Ishikawa (cell line): Measurements from ENCODE around the gene TMEM72.

Experiments
- CEBPB ChIP-seq: IDR thresholded peaks from 2 replicates; pipeline ENCODE4 v1.6.1; 2012
- CREB1 ChIP-seq: IDR thresholded peaks from 2 replicates; pipeline ENCODE4 v1.6.1; 2012; ENCODE audit warnings: low read depth
- EGR1 ChIP-seq: IDR thresholded peaks from 2 replicates; pipeline ENCODE4 v1.6.1; 2012
- EP300 ChIP-seq: IDR thresholded peaks from 2 replicates; pipeline ENCODE4 v1.6.1; 2012; ENCODE audit warnings: borderline replicate concordance
- NFIC ChIP-seq: IDR thresholded peaks from 2 replicates; pipeline ENCODE4 v1.6.1; 2012
- RAD21 ChIP-seq: IDR thresholded peaks from 2 replicates; pipeline ENCODE4 v1.6.1; 2012; ENCODE audit warnings: low read depth
- TAF1 ChIP-seq: IDR thresholded peaks from 2 replicates; pipeline ENCODE4 v1.6.1; 2012; ENCODE audit warnings: low read depth, mild to moderate bottlenecking
- TCF12 ChIP-seq: IDR thresholded peaks from 2 replicates; pipeline ENCODE4 v1.6.1; 2012; ENCODE audit warnings: low read depth
- TEAD4 ChIP-seq: IDR thresholded peaks from 2 replicates; pipeline ENCODE4 v1.6.1; 2012
- YY1 ChIP-seq: IDR thresholded peaks from 2 replicates; pipeline ENCODE4 v1.6.1; 2012; ENCODE audit warnings: low read depth
- ZBTB7A ChIP-seq: IDR thresholded peaks from 2 replicates; pipeline ENCODE4 v1.6.1; 2012; ENCODE audit warnings: low read depth
- TF ChIP-seq, protein P1 (sequence below): IDR thresholded peaks from 2 replicates; pipeline ENCODE4 v1.6.1; 2012; ENCODE audit warnings: low read depth, mild to moderate bottlenecking
- TF ChIP-seq, protein P2 (sequence below): IDR thresholded peaks from 2 replicates; pipeline ENCODE4 v1.6.1; 2012
- TF ChIP-seq, protein P3 (sequence below): IDR thresholded peaks from 2 replicates; pipeline ENCODE4 v1.6.1; 2012

DNA sequence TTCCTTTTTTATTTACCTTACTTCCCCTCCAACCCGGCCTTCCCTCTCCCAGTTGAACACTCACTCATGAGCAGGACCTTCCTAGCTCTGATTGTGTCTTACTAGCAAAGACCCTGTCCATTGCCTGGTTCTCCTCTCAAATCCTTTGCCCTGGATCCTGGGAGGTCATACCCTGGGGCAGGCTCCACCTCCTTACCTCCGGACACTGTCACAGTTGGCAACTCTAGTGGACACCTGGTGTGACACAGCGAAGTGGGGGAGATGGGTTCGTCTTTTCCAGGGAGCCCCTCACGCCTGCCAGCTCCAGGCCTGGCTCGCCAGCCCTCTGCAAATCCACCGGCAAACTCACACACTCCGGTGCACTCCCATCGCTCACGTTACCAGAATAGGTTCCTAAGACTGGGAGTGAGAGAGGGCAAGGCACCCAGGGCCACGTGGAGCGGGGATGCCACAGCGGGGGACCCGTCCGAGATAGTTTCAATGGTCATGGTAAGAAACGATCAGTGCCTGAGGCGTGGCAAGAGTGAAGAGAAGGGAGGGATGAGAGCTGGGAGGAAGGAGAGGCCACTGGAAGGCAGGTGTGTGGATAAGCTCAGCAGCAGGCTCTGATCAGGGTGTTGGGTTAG is 30.9 kb upstream of the TMEM72 start:
- TF ChIP-seq CEBPB = no peak
- TF ChIP-seq EP300 = no peak
- no peak for TF ChIP-seq YY1
- TF ChIP-seq RAD21 = no peak
- TF ChIP-seq, protein P1, sequence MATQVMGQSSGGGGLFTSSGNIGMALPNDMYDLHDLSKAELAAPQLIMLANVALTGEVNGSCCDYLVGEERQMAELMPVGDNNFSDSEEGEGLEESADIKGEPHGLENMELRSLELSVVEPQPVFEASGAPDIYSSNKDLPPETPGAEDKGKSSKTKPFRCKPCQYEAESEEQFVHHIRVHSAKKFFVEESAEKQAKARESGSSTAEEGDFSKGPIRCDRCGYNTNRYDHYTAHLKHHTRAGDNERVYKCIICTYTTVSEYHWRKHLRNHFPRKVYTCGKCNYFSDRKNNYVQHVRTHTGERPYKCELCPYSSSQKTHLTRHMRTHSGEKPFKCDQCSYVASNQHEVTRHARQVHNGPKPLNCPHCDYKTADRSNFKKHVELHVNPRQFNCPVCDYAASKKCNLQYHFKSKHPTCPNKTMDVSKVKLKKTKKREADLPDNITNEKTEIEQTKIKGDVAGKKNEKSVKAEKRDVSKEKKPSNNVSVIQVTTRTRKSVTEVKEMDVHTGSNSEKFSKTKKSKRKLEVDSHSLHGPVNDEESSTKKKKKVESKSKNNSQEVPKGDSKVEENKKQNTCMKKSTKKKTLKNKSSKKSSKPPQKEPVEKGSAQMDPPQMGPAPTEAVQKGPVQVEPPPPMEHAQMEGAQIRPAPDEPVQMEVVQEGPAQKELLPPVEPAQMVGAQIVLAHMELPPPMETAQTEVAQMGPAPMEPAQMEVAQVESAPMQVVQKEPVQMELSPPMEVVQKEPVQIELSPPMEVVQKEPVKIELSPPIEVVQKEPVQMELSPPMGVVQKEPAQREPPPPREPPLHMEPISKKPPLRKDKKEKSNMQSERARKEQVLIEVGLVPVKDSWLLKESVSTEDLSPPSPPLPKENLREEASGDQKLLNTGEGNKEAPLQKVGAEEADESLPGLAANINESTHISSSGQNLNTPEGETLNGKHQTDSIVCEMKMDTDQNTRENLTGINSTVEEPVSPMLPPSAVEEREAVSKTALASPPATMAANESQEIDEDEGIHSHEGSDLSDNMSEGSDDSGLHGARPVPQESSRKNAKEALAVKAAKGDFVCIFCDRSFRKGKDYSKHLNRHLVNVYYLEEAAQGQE = no peak
- TF ChIP-seq, protein P2, sequence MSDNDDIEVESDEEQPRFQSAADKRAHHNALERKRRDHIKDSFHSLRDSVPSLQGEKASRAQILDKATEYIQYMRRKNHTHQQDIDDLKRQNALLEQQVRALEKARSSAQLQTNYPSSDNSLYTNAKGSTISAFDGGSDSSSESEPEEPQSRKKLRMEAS = no peak
- TF ChIP-seq TCF12 = no peak
- no peak for TF ChIP-seq ZBTB7A
- TF ChIP-seq, protein P3, sequence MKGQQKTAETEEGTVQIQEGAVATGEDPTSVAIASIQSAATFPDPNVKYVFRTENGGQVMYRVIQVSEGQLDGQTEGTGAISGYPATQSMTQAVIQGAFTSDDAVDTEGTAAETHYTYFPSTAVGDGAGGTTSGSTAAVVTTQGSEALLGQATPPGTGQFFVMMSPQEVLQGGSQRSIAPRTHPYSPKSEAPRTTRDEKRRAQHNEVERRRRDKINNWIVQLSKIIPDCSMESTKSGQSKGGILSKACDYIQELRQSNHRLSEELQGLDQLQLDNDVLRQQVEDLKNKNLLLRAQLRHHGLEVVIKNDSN = no peak
- TF ChIP-seq TAF1 = no peak
- no peak for TF ChIP-seq CREB1
- TF ChIP-seq EGR1 = no peak
- TF ChIP-seq TEAD4 = no peak
- TF ChIP-seq NFIC = no peak
